ENCODE measurements around the gene PRKN.

- no peak for TF ChIP-seq CTCF (IDR thresholded peaks at IDR 0.05)
- no peak for TF ChIP-seq POLR2AphosphoS5 (IDR thresholded peaks at IDR 0.05; ENCODE audit: low read depth, low read length)
- no peak for TF ChIP-seq REST (IDR thresholded peaks at IDR 0.05; ENCODE audit: insufficient read depth in 1 of 2, low read depth in 2 of 2, low read length in 1 of 2)
- no peak for TF ChIP-seq SIN3A (IDR thresholded peaks at IDR 0.05; ENCODE audit: borderline replicate concordance, insufficient read depth, low read depth, low read length)
These were observed 18.1 kb downstream of the PRKN start for GRCh38 chr6:162709431-162709830.
